Measurements from ENCODE around the gene TNNC1.

The TNNC1 gene

GRCh38 chr3:52490035-52490938 lies 36.4 kb upstream of the TNNC1 start:
- Histone ChIP-seq H3K9me3 (no peaks in the 10 kb centered on the region), H3K36me3 (replicated peaks) (peaks cover 69% of the 10 kb centered on the region), H3K4me1 (no peaks in the 10 kb centered on the region), H3K4me3 (no peak overlapping the region), H3K27me3 (ENCODE audit: low read depth) (no peaks in the 10 kb centered on the region)
- in situ Hi-C loops (cut with MboI; ENCODE audit: low sequenced_read_pairs): no loop called here
- no peak for DNase-seq (ENCODE audit: low spot score in 2 of 2)

GRCh38 chr3:52489453-52489852 lies 35.6 kb upstream of the TNNC1 start:
- Histone ChIP-seq H3K4me1 (no peaks in the 10 kb centered on the region), H3K4me3 (no peak overlapping the region), H3K27me3 (ENCODE audit: low read depth) (no peaks in the 10 kb centered on the region), H3K9me3 (no peaks in the 10 kb centered on the region), H3K36me3 (replicated peaks) (peaks cover 72% of the 10 kb centered on the region)
- DNase-seq (ENCODE audit: low spot score in 2 of 2): no peak
- in situ Hi-C loops (cut with MboI; ENCODE audit: low sequenced_read_pairs): no loop called here

GRCh38 chr3:52488746-52489145 lies 34.9 kb upstream of the TNNC1 start:
- H3K9me3 ChIP-seq: no peaks in the 10 kb centered on the region
- in situ Hi-C loops (cut with MboI; ENCODE audit: low sequenced_read_pairs): no loop called here
- H3K36me3 ChIP-seq (replicated peaks): peaks cover 72% of the 10 kb centered on the region
- no peaks in the 10 kb centered on the region for H3K4me1 ChIP-seq
- DNase-seq (ENCODE audit: low spot score in 2 of 2): no peak
- H3K27me3 ChIP-seq (ENCODE audit: low read depth): no peaks in the 10 kb centered on the region
- no peak overlapping the region for H3K4me3 ChIP-seq

- no peaks in the 10 kb centered on the region for H3K9me3 ChIP-seq
- in situ Hi-C loops (cut with MboI; ENCODE audit: low sequenced_read_pairs): no loop called here
- H3K4me3 ChIP-seq: no peak overlapping the region
- H3K36me3 ChIP-seq (replicated peaks): peaks cover 72% of the 10 kb centered on the region
- H3K4me1 ChIP-seq: no peaks in the 10 kb centered on the region
- DNase-seq (ENCODE audit: low spot score in 2 of 2): no peak
- H3K27me3 ChIP-seq (ENCODE audit: low read depth): no peaks in the 10 kb centered on the region
Observed at GRCh38 chr3:52487788-52488691, 34.2 kb upstream of the TNNC1 start.

GRCh38 chr3:52487050-52487787 lies 33.4 kb upstream of the TNNC1 start:
- Histone ChIP-seq H3K36me3 (replicated peaks) (peaks cover 74% of the 10 kb centered on the region), H3K4me3 (no peak overlapping the region), H3K9me3 (no peaks in the 10 kb centered on the region), H3K4me1 (no peaks in the 10 kb centered on the region), H3K27me3 (ENCODE audit: low read depth) (no peaks in the 10 kb centered on the region)
- no peak for DNase-seq (ENCODE audit: low spot score in 2 of 2)
- in situ Hi-C loops (cut with MboI; ENCODE audit: low sequenced_read_pairs): no loop called here

GRCh38 chr3:52484680-52485461 lies 31.0 kb upstream of the TNNC1 start:
- Histone ChIP-seq H3K4me1 (no peaks in the 10 kb centered on the region), H3K36me3 (replicated peaks) (peaks cover 74% of the 10 kb centered on the region), H3K4me3 (no peak overlapping the region), H3K27me3 (ENCODE audit: low read depth) (no peaks in the 10 kb centered on the region), H3K9me3 (no peaks in the 10 kb centered on the region)
- in situ Hi-C loops (cut with MboI; ENCODE audit: low sequenced_read_pairs): no loop called here
- no peak for DNase-seq (ENCODE audit: low spot score in 2 of 2)

- Histone ChIP-seq H3K9me3 (no peaks in the 10 kb centered on the region), H3K4me3 (no peak overlapping the region), H3K27me3 (ENCODE audit: low read depth) (no peaks in the 10 kb centered on the region), H3K36me3 (replicated peaks) (peaks cover 74% of the 10 kb centered on the region), H3K4me1 (no peaks in the 10 kb centered on the region)
- DNase-seq (ENCODE audit: low spot score in 2 of 2): no peak
- in situ Hi-C loops (cut with MboI; ENCODE audit: low sequenced_read_pairs): no loop called here
Observed at GRCh38 chr3:52483577-52484381, 29.9 kb upstream of the TNNC1 start.

- Histone ChIP-seq H3K36me3 (replicated peaks) (peaks cover 76% of the 10 kb centered on the region), H3K9me3 (no peaks in the 10 kb centered on the region), H3K4me1 (no peaks in the 10 kb centered on the region), H3K4me3 (no peak overlapping the region), H3K27me3 (ENCODE audit: low read depth) (no peaks in the 10 kb centered on the region)
- in situ Hi-C loops (cut with MboI; ENCODE audit: low sequenced_read_pairs): no loop called here
- no peak for DNase-seq (ENCODE audit: low spot score in 2 of 2)
Observed at GRCh38 chr3:52483081-52483480, 29.2 kb upstream of the TNNC1 start.

GRCh38 chr3:52481819-52482521 lies 28.1 kb upstream of the TNNC1 start:
- Histone ChIP-seq H3K4me3 (no peak overlapping the region), H3K4me1 (no peaks in the 10 kb centered on the region), H3K27me3 (ENCODE audit: low read depth) (no peaks in the 10 kb centered on the region), H3K9me3 (no peaks in the 10 kb centered on the region), H3K36me3 (replicated peaks) (peaks cover 77% of the 10 kb centered on the region)
- in situ Hi-C loops (cut with MboI; ENCODE audit: low sequenced_read_pairs): no loop called here
- peak in 1 of 2 experiments; percentile 67 for DNase-seq (ENCODE audit: low spot score in 2 of 2)

GRCh38 chr3:52480768-52481715 lies 27.2 kb upstream of the TNNC1 start:
- DNase-seq (ENCODE audit: low spot score in 2 of 2): no peak
- Histone ChIP-seq H3K27me3 (ENCODE audit: low read depth) (no peaks in the 10 kb centered on the region), H3K4me3 (no peak overlapping the region), H3K9me3 (no peaks in the 10 kb centered on the region), H3K36me3 (replicated peaks) (peaks cover 79% of the 10 kb centered on the region), H3K4me1 (no peaks in the 10 kb centered on the region)
- in situ Hi-C loops (cut with MboI; ENCODE audit: low sequenced_read_pairs): no loop called here

- Histone ChIP-seq H3K4me3 (no peak overlapping the region), H3K9me3 (no peaks in the 10 kb centered on the region), H3K4me1 (no peaks in the 10 kb centered on the region), H3K36me3 (replicated peaks) (peaks cover 79% of the 10 kb centered on the region), H3K27me3 (ENCODE audit: low read depth) (no peaks in the 10 kb centered on the region)
- no peak for DNase-seq (ENCODE audit: low spot score in 2 of 2)
- in situ Hi-C loops (cut with MboI; ENCODE audit: low sequenced_read_pairs): no loop called here
Observed at GRCh38 chr3:52479877-52480575, 26.2 kb upstream of the TNNC1 start.

Measured in HAP-1 (cell line).